ENCODE data around the gene GLIS1. TPM values are rescaled to one million over a fixed set of nuclear protein-coding genes. Genes with fewer than 3 reads are reported as not detected.

Gene GLIS1
- total and polyA plus RNA-seq, 11 donors: 0.06 to 0.35 (median 0.13) TPM; not detected in 6

GRCh38 chr1:53638360-53639035 is 100.5 kb downstream of the GLIS1 start:
- ATAC-seq: no peak
- peaks cover 0 to 2% (median 0%) of the 10 kb centered on the region in 12 donors for H3K4me1 ChIP-seq
- H3K9me3 ChIP-seq: no peaks in the 10 kb centered on the region
- 83 to 94% (median 86%) methylated on average over 7 to 8 of the region's 8 CpGs for WGBS, 4 donors
- no peaks in the 10 kb centered on the region for H3K36me3 ChIP-seq
- intact Hi-C loops (cut with DNase I): no loop called here
- H3K27me3 ChIP-seq: no peaks in the 10 kb centered on the region
- H3K27ac ChIP-seq: no peak overlapping the region
- H3K4me3 ChIP-seq: no peak overlapping the region
- DNase-seq: peak in 1 of 5 donors; percentile 46
- TF ChIP-seq CTCF (IDR thresholded peaks at IDR 0.05): no peak
- no peak for TF ChIP-seq POLR2A (IDR thresholded peaks at IDR 0.05)

- Histone ChIP-seq H3K27me3 (no peaks in the 10 kb centered on the region), H3K4me1 (no peaks in the 10 kb centered on the region), H3K27ac (no peak overlapping the region), H3K4me3 (no peak overlapping the region), H3K36me3 (no peaks in the 10 kb centered on the region), H3K9me3 (no peaks in the 10 kb centered on the region)
- DNase-seq (peak in 1 of 5 donors; percentile 37), ATAC-seq (no peak)
- TF ChIP-seq CTCF (IDR thresholded peaks at IDR 0.05) (no peak), POLR2A (IDR thresholded peaks at IDR 0.05) (no peak)
- intact Hi-C loops (cut with DNase I): no loop called here
- WGBS, 4 donors: 76 to 80% (median 78%) methylated on average over 13 to 14 of the region's 14 CpGs
Observed at GRCh38 chr1:53637511-53638359, 101.2 kb downstream of the GLIS1 start.

DNA sequence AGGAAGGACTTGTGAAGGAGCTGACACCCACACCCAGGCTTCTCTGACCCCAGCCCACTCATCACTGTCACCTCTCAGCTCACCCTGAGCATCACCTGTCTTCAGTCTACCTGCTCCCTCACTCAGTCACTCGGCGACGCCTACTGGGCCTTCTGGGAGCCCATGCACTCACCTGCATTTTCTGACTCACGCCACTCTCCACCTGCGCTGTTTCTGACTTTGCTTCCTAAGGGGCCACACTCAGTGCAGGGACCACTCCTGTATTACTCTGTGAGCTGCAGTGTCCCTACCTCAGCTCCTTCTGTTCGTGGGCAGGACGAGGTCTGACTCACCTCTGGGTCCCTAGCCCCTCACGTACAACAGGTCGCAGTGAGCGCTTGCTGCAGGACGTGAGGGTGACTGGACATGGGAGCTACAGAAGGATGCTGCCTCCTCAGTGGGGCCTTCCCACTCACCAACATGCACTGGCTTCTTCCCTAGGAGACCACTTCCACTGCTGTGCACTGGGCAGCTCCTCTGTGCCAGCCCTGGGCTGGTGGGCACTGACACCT is 102.3 kb downstream of the GLIS1 start:
- H3K4me3 ChIP-seq: no peak overlapping the region
- ATAC-seq (no peak), DNase-seq (no peak)
- intact Hi-C loops (cut with DNase I): no loop called here
- H3K4me1 ChIP-seq: no peaks in the 10 kb centered on the region
- H3K27ac ChIP-seq: no peak overlapping the region
- H3K27me3 ChIP-seq: no peaks in the 10 kb centered on the region
- WGBS, 4 donors: 86 to 89% (median 88%) methylated on average over 11 of the region's 11 CpGs
- no peaks in the 10 kb centered on the region for H3K36me3 ChIP-seq
- no peaks in the 10 kb centered on the region for H3K9me3 ChIP-seq
- TF ChIP-seq CTCF (IDR thresholded peaks at IDR 0.05) (no peak), POLR2A (IDR thresholded peaks at IDR 0.05) (no peak)

- Histone ChIP-seq H3K27ac (no peak overlapping the region), H3K27me3 (no peaks in the 10 kb centered on the region), H3K4me3 (no peak overlapping the region), H3K36me3 (no peaks in the 10 kb centered on the region), H3K4me1 (no peaks in the 10 kb centered on the region), H3K9me3 (no peaks in the 10 kb centered on the region)
- TF ChIP-seq CTCF (IDR thresholded peaks at IDR 0.05) (no peak), POLR2A (IDR thresholded peaks at IDR 0.05) (no peak)
- WGBS, 4 donors: 70 to 78% (median 75%) methylated on average over 10 of the region's 10 CpGs
- DNase-seq: peak in 1 of 5 donors; percentile 5
- intact Hi-C loops (cut with DNase I): no loop called here
- ATAC-seq: no peak
Observed at GRCh38 chr1:53634571-53634979, 104.4 kb downstream of the GLIS1 start.

All from heart left ventricle (tissue), 16 donors.